ENCODE data around the gene TNFAIP2. TPM values are rescaled to one million over a fixed set of nuclear protein-coding genes. Genes with fewer than 3 reads are reported as not detected.

TNFAIP2 gene
- total RNA-seq, 1 experiment from 2014 or later, result 87.3 TPM

GRCh38 chr14:103099081-103099732, 24.1 kb upstream of the TNFAIP2 start:
- POLR2A ChIA-PET (ENCODE audit: unreplicated experiment), result no interaction called here
- Histone ChIP-seq H3K9ac (ENCODE audit: low read length) (no peak overlapping the region), H3K79me2 (ENCODE audit: low read length) (no peaks in the 10 kb centered on the region), H3K4me3 (ENCODE audit: low read length) (no peak overlapping the region), H2AFZ (ENCODE audit: low read length) (no peak overlapping the region), H3F3A (ENCODE audit: low read length, unreplicated experiment) (no peaks in the 10 kb centered on the region), H3K9me3 (ENCODE audit: low read length) (no peaks in the 10 kb centered on the region), H3K27me3 (ENCODE audit: low read length) (peaks cover 2% of the 10 kb centered on the region; the same call in 1 of the 2 replicates), H3K27ac (ENCODE audit: low read length) (no peak overlapping the region), H3K4me1 (ENCODE audit: insufficient read depth, low read length) (peaks cover 2% of the 10 kb centered on the region; the same call in 1 of the 2 replicates), H3K4me2 (ENCODE audit: low read length) (no peak overlapping the region), H4K20me1 (ENCODE audit: low read length) (no peaks in the 10 kb centered on the region), H3K9me2 (replicated peaks; ENCODE audit: low read length) (no peaks in the 10 kb centered on the region), H3K36me3 (ENCODE audit: low read depth, low read length) (no peaks in the 10 kb centered on the region)
- CTCF ChIA-PET, result no interaction called here
- TF ChIP-seq, protein P1, sequence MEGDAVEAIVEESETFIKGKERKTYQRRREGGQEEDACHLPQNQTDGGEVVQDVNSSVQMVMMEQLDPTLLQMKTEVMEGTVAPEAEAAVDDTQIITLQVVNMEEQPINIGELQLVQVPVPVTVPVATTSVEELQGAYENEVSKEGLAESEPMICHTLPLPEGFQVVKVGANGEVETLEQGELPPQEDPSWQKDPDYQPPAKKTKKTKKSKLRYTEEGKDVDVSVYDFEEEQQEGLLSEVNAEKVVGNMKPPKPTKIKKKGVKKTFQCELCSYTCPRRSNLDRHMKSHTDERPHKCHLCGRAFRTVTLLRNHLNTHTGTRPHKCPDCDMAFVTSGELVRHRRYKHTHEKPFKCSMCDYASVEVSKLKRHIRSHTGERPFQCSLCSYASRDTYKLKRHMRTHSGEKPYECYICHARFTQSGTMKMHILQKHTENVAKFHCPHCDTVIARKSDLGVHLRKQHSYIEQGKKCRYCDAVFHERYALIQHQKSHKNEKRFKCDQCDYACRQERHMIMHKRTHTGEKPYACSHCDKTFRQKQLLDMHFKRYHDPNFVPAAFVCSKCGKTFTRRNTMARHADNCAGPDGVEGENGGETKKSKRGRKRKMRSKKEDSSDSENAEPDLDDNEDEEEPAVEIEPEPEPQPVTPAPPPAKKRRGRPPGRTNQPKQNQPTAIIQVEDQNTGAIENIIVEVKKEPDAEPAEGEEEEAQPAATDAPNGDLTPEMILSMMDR (conservative IDR thresholded peaks at IDR 0.05; ENCODE audit: low read depth, low read length), result no peak
- TF ChIP-seq EZH2phosphoT487 (IDR thresholded peaks at IDR 0.05; ENCODE audit: borderline replicate concordance, low read length) (no peak), EZH2 (IDR thresholded peaks at IDR 0.05; ENCODE audit: low read length, unreplicated experiment) (no peak)
- BruUV-seq (replicated peaks), result no TSS peak
- ATAC-seq, result no peak
- DNase-seq, result no peak
- intact Hi-C loops (cut with micrococcal nuclease), result no loop called here

GRCh38 chr14:103099733-103100280, 23.5 kb upstream of the TNFAIP2 start:
- no TSS peak for BruUV-seq (replicated peaks)
- DNase-seq, result no peak
- ATAC-seq, result no peak
- ChIA-PET CTCF (no interaction called here), POLR2A (ENCODE audit: unreplicated experiment) (no interaction called here)
- Histone ChIP-seq H3F3A (ENCODE audit: low read length, unreplicated experiment) (no peaks in the 10 kb centered on the region), H3K9ac (ENCODE audit: low read length) (no peak overlapping the region), H3K27me3 (ENCODE audit: low read length) (peaks cover 7% of the 10 kb centered on the region; the same call in 1 of the 2 replicates), H3K9me2 (replicated peaks; ENCODE audit: low read length) (no peaks in the 10 kb centered on the region), H3K9me3 (ENCODE audit: low read length) (no peaks in the 10 kb centered on the region), H3K27ac (ENCODE audit: low read length) (no peak overlapping the region), H3K4me3 (ENCODE audit: low read length) (no peak overlapping the region), H3K79me2 (ENCODE audit: low read length) (no peaks in the 10 kb centered on the region), H3K4me1 (ENCODE audit: insufficient read depth, low read length) (peaks cover 8% of the 10 kb centered on the region; the same call in 1 of the 2 replicates), H4K20me1 (ENCODE audit: low read length) (no peaks in the 10 kb centered on the region), H3K36me3 (ENCODE audit: low read depth, low read length) (no peaks in the 10 kb centered on the region), H3K4me2 (ENCODE audit: low read length) (no peak overlapping the region), H2AFZ (ENCODE audit: low read length) (no peak overlapping the region)
- intact Hi-C loops (cut with micrococcal nuclease), result no loop called here
- no peak for TF ChIP-seq EZH2 (IDR thresholded peaks at IDR 0.05; ENCODE audit: low read length, unreplicated experiment)
- TF ChIP-seq, protein P1 (conservative IDR thresholded peaks at IDR 0.05; ENCODE audit: low read depth, low read length), result no peak
- TF ChIP-seq EZH2phosphoT487 (IDR thresholded peaks at IDR 0.05; ENCODE audit: borderline replicate concordance, low read length), result no peak

All from PC-3 (cell line).